ENCODE measurements around the gene EVA1B.

GRCh38 chr1:36346741-36347370 lies 23.4 kb upstream of the EVA1B start:
- TF ChIP-seq EZH2phosphoT487 (IDR thresholded peaks at IDR 0.05; ENCODE audit: low read depth, severe bottlenecking, unreplicated experiment) (no peak), CTCF (IDR thresholded peaks at IDR 0.05; ENCODE audit: poor library complexity) (no peak), EZH2 (IDR thresholded peaks at IDR 0.05; ENCODE audit: borderline replicate concordance) (no peak)

All from hepatocyte (in vitro differentiated cells).